HG02840 (cell line): Measurements from ENCODE around the gene MSI2.

Experiments
- ATAC-seq: cut with Tn5 transposase; IDR thresholded peaks from one replicate; pipeline ENCODE4 v1.9.1; 2021; ENCODE audit warnings: mild to moderate bottlenecking, moderate library complexity, moderate number of reproducible peaks; ENCODE audit not compliant: unreplicated experiment, low FRiP score

The MSI2 gene

DNA sequence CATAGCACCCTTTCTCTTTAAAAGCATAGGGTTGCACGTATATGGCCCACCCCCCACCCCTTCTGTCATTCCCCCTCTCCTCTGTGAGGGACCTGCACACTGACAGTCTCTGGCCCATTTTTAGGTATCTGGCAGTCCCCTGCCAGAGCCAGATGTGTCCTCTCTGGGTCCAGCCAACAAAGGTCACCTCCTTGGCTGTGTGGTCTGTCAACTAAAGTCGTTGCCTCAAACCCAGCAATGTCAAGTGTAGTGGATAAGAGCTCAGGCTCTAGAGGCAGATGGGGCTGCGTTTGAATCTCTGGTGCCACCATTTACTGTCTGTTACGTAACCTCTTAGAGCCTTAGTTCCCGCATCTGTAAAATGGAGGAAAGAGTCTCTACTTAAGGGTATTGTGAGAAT is 211.5 kb downstream of the MSI2 start:
- no peak for ATAC-seq

- no peak for ATAC-seq
Measured at GRCh38 chr17:57468932-57469775, 212.8 kb downstream of the MSI2 start.

DNA sequence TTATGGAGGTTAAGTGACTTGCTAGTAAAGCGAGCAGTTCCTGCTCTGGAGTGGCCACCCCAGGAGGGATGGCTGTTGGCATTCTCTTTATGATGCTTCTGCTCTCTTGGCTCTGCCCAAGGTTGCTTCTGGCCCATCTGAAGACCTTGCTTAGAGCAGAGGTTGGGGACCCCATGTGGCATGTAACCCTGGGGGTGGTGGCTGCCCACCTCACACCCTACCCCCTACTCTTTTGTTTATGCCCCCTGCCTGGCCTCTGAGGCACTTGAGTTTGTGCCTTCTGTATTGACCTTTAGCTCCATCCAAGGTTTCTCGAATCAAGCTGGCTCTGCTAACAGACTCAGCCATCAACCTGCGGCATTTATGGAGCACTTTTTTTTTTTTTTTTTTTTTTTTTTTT is 214.6 kb downstream of the MSI2 start:
- no peak for ATAC-seq

DNA sequence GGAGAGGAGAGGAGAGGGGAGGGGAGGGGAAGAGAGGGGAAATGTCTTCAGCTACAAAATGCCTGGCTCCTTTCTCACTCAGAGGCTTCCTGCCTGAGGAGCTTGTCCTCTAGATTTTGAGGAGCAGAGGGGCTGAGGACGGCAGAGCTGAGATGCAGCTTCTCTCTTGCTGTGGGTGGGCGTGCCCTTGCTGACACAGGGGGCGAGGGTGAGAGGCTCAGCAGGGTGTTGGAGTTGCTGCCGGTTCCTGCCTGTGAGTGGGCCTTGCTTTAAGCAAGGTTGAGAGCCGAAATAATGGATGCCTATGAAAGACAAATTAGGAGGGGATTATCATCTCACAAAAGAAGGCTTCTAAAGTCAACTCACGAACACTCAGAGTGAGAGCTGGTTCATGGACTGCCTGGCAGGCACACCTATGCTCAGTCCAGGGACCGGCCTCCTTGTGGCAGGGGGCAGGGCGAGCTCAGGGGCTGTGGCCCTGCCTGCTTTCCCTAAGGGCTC is 215.6 kb downstream of the MSI2 start:
- no peak for ATAC-seq

GRCh38 chr17:57475796-57476195 is 219.5 kb downstream of the MSI2 start:
- no peak for ATAC-seq

GRCh38 chr17:57477522-57478362 is 221.4 kb downstream of the MSI2 start:
- ATAC-seq, result no peak

DNA sequence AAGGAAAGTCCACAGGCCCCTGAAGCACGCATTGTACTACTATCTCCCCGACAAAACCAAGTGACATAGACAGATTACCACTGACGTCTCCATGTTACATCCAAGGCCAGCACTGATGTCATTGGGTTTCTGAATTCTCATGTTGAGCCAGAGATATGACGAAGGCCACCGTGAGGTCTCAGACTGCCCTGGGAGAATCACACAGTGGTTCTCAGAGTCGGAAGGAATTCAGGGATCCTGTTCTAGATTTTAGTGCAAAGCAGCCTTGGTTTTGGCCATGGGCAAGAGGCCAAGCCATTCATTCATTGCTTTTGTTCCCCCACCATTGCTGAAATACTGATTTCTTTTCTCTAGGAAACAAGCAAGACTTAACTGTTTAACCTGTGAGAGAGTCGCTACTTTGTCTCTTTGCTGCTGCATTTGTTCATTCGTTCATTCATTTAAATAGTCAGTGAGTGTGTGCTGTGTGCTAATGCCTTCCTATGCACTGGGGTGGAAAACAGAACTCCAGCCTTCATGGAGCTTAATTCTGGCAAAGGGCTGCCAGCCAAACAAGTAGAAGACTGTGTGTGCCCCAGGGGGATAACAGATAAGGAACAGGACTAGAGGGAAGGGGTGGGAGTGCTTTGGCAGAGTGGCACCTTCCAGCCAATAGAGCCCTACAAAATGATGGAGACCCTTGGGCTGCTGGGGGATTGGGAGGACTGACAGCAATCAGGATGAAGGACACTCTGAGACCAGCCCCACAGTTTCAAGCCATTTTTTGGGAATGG is 222.3 kb downstream of the MSI2 start:
- no peak for ATAC-seq

- no peak for ATAC-seq
Measured at GRCh38 chr17:57480438-57481196, 224.3 kb downstream of the MSI2 start.

GRCh38 chr17:57481910-57482391 is 225.6 kb downstream of the MSI2 start:
- ATAC-seq, result no peak

DNA sequence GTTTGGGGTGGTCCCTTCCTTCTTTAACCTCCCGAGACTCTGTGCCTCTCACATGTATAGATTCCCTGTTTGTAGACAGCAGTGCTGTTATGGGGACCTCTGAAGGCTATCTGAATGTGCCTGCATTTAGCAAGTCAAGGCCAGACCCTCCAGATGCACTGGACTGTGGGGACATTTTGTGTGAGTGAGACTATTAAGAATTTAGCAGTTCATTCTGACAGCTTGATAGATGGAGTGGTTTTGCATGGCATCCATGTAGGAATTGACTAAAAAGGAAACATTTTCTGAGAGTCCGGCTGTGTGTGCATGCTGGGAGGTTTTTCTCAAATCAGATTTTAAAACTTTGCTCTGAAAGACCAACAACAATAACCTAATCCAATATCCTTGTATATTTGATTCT is 226.3 kb downstream of the MSI2 start:
- ATAC-seq, result no peak

GRCh38 chr17:57484081-57484666 is 227.9 kb downstream of the MSI2 start:
- no peak for ATAC-seq

- ATAC-seq, result no peak
Measured at GRCh38 chr17:57484826-57485565, 228.7 kb downstream of the MSI2 start.

DNA sequence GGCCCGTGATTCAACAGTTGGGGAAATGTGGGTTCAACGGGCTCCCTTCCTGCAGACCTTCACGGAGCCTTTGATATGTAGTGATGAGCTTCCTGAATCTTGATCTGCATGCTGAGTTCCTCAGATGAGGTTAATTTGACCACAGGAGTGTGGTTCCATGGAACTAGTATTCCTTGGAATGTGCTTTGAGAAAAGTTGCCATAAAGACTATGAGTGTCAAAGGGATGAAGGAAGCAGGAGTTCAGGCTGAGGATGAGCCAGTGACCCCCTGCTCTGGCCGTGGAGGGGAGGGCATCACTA is 229.2 kb downstream of the MSI2 start:
- no peak for ATAC-seq

DNA sequence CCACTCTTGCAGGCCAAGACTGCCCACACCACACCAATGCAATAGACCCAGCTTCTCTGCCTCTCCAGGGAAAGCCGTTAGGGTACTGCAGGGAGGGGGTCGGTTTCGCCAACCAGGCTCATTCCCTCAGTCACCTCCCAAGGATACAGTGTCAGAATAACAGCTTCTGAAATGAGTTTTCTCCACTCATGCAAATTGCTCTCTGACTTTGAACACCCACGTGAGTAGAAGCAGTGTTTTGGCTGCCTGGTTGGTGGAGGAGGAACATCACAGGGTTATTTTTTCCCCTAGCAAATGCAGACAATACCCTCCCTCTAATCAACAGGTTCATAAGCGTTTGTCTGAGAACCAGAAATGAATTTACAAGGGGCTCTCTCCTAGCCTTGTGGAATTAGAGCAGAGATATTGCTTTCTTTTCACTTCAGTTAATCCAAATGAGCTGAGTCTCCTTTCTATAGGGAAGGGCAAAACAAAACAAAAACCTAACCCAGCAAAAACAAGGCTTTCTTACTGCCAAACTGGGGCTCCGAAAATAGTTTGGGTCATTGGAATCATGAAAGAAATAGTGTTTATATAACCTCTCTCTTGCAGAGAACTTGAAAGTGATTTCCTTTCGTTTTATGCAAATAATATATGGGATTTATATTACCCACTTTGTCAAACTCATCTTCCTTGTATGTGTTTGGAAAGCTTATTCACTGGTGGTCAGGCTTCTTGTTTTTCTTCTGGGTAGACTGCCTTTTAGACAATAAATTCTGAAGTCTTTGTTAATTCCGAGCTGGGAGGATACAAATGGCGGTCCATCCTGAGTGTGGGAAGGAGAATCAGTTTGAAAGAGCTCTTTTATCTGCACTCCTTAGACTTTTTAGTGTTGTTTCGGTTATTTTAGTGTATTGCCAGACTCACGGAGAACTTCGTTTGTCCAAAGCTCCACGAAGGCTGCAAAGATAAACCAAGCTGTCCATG is 229.9 kb downstream of the MSI2 start:
- no peak for ATAC-seq

DNA sequence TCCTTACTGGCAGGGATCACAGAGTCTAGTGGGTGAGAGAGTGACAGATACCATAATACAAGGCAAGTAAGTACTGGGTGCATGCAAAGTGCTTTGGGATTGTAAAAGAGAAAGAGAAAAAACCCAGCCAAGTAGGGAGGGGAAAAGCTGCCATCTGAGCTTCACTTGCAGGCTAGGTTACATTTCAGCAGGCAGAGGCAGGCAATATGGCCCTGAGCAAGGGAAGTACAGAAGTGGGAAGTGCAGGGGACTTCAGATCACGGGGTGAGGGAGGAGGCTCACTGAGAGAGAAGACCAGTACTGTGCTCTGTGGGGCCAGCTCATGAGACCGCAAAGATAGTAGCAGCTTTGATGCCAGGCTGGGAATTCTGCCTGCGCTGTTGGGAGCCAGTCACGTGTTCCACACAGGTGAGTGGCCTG is 230.6 kb downstream of the MSI2 start:
- ATAC-seq, result no peak

DNA sequence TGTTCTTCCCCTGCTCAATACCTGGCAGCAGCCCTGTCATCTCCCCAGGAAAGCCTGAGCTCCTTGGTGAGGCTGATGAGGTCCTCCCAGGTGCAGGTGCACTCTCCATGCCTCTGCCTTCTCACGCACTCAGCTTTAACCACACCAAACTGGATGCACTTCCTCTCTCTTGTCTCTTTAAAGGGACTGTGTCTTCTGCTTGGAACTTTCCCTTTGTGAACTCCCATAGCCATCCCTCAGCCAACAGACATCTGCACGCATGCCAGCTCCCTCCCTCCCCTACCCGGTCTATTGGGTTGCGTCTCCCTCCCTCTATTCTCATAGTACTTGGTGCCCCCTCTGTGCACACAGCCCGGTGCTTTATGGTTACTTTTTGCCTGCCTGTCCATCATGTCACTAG is 231.2 kb downstream of the MSI2 start:
- ATAC-seq, result no peak

- no peak for ATAC-seq
Measured at GRCh38 chr17:57488856-57489255, 232.5 kb downstream of the MSI2 start.

DNA sequence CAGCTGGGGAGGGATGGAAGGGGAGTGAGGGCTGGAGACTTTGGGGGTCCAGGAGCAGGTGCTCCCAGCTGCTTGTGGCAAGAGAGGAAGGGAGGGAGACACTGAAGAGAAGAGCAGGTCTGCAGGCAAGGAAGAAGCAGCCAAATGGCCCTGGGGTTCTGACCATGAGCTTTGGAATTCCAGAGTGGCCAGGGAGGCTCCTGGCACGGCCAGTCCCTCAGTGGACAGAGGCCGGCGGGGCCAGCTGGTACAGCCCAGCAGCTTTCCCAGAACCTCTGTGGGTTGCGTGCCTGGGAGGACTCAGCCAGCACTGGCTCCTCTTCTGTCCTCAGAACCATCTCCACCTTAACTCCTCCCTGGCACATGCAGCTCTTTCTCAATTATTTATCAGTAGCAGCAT is 233.0 kb downstream of the MSI2 start:
- ATAC-seq, result no peak
